Right cardiac atrium (tissue), 5 donors: ENCODE measurements around the gene TNFRSF8. TPM values are rescaled to one million over a fixed set of nuclear protein-coding genes. Genes with fewer than 3 reads are reported as not detected.
A peak's percentile ranks its signal among the peaks of the same experiment; 100 is the strongest.

ENCODE experiments used
- ATAC-seq, 2 donors: fragments of 200-7000 bp; cut with Tn5 transposase; one replicate each; pipeline versions ENCODE4 v1.8.0 to v1.9.1; 2020; ENCODE audit warnings: moderate library complexity in 2 of 2, mild to moderate bottlenecking in 1 of 2
- DNase-seq, 3 donors: peaks; one replicate each; pipeline ENCODE4 v3.0.0-alpha.2; 2020
- H3K27ac ChIP-seq: one replicate; pipeline ENCODE4 v1.5.1; 2013; ENCODE audit warnings: mild to moderate bottlenecking, low read length, control low read depth, moderate library complexity
- H3K27me3 ChIP-seq: one replicate; pipeline ENCODE4 v1.6.1; 2013; ENCODE audit not compliant: control insufficient read depth, insufficient read depth
- H3K4me1 ChIP-seq: one replicate; pipeline ENCODE4 v1.6.1; 2013; ENCODE audit warnings: low read length; ENCODE audit not compliant: control insufficient read depth, insufficient read depth
- H3K4me3 ChIP-seq: one replicate; pipeline ENCODE4 v1.5.1; 2013; ENCODE audit warnings: low read length, control low read depth
- H3K9me3 ChIP-seq: one replicate; pipeline ENCODE4 v1.6.1; 2013; ENCODE audit warnings: low read length; ENCODE audit not compliant: control insufficient read depth
- WGBS: extraction: QIAGEN DNeasy Blood & Tissue Kit; methylation state at CpG from one replicate; pipeline ENCODE4 v1.1.7; 2013; 5-methylcytosine and 5-hydroxymethylcytosine counted together
- intact Hi-C, 4 donors: fragments of 100-400 bp; cut with DNase I; formaldehyde crosslinking; loops; one replicate each; pipeline versions ENCODE4 v1.11.0 to v1.14.0; 2022 to 2023
- polyA plus RNA-seq: library from polyadenylated mRNA; stranded (reverse); fragments of 200-250 nt; gene quantifications from one replicate; pipeline ENCODE4 v1.2.3, GENCODE V29; 2013
- total RNA-seq, 4 donors: library from RNA; stranded (reverse); fragmentation: NEBNext Ultra II Directional; extraction: Animal tissue kit (Norgen Biotek cat#: 25700); gene quantifications; one replicate each; pipeline ENCODE4 v1.2.1, GENCODE V29; 2021
- donor health status: healthy with polysubstance abuse.
- donor health status: DM: no; HTN: yes; CAD: no.
- donor health status: DM: no; HTN: no; CAD: no.
- donor health status: DM: no; HTN: yes; CAD: no; lungs with severe emphysema.
- donor health status: DM: yes; HTN: yes; CAD: no.

Gene TNFRSF8
- total and polyA plus RNA-seq, 5 donors, result 1.5 to 4.3 (median 2.6) TPM

DNA sequence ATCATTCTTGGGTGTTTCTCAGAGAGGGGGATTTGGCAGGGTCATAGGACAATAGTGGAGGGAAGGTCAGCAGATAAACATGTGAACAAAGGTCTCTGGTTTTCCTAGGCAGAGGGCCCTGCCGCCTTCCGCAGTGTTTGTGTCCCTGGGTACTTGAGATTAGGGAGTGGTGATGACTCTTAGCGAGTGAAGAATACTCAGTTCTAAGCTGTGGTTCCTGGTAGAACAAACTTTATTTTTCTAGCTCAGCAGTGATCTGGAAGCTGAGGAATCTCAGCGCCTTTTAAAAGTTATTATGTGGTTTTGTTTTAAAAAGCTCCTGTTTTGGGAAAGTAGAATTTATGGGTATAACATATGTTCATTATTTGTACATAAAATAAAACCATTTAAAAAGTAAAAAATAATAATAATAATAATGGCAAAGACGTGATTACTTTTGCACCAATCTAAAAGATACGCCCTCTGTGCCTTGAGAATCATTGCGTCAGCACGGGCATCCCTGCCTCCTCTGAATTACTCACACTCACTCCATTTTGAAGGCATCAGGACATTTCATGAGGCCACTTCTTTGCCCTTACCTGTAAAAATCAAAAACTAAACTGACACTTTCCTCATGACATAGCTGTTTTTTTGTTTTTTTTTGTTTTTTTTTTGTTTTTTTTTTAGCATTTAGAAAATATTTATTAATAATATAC is 74.0 kb downstream of the TNFRSF8 start:
- H3K4me3 ChIP-seq, result no peak overlapping the region
- intact Hi-C loops, result no loop called here
- peaks cover 5% of the 10 kb centered on the region for H3K4me1 ChIP-seq
- 75% methylated on average over 8 of the region's 8 CpGs for WGBS
- H3K27ac ChIP-seq, result no peak overlapping the region
- ATAC-seq, result no peak
- no peak for DNase-seq
- no peaks in the 10 kb centered on the region for H3K9me3 ChIP-seq
- no peaks in the 10 kb centered on the region for H3K27me3 ChIP-seq

DNA sequence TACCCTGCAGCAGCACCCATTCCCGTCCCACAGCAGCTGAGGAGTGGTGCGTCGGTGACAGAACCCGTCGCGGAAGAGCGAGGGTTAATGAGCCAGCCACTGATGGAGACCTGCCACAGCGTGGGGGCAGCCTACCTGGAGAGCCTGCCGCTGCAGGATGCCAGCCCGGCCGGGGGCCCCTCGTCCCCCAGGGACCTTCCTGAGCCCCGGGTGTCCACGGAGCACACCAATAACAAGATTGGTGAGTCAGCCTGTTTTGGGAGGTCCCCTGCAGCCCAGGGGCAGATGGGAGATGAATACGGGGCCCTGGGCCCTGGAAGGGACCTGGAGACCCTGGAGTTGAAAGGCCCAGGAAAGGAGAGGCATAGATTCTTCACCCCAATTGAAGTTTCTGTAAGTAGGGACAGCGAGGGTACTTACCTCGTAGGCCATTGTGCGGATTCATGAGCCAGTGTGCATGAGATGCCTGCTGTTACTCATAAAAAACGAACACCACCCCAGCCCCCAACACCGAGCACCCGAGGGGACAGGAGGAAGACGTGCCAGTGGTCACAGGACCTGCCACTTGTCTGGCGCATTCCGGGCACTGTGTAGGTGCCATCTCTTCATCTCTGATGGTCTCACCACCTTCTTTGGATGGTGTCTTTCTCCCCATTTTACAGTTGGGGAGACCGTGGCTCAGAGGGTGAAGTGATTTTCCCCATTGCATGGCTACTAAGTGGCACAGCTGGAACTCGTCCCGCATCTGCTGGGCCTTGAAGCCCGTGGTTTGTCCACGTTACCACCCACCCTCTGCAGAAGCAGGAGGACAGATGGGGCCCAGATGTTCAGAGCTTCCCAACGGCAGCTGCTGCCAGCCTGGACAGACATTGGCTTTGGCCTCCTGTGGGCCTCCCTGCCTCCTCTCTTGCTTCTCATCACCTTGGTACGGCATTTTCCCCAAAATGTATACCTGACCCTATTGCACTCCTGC is 75.4 kb downstream of the TNFRSF8 start:
- DNase-seq, result peak in 2 of 3 donors; percentile 21 to 32
- WGBS, result 86% methylated on average over 31 of the region's 31 CpGs
- Histone ChIP-seq H3K9me3 (no peaks in the 10 kb centered on the region), H3K4me3 (no peak overlapping the region), H3K4me1 (no peaks in the 10 kb centered on the region), H3K27ac (no peak overlapping the region), H3K27me3 (no peaks in the 10 kb centered on the region)
- ATAC-seq, result no peak
- intact Hi-C loops, result no loop called here

- Histone ChIP-seq H3K27ac (no peak overlapping the region), H3K4me1 (no peaks in the 10 kb centered on the region), H3K9me3 (no peaks in the 10 kb centered on the region), H3K27me3 (no peaks in the 10 kb centered on the region), H3K4me3 (no peak overlapping the region)
- ATAC-seq (no peak), DNase-seq (peak in 2 of 3 donors; percentile 39 to 54)
- 89% methylated on average over 4 of the region's 4 CpGs for WGBS
- intact Hi-C loops, result no loop called here
These were observed 76.9 kb downstream of the TNFRSF8 start for GRCh38 chr1:12140016-12140415.

DNA sequence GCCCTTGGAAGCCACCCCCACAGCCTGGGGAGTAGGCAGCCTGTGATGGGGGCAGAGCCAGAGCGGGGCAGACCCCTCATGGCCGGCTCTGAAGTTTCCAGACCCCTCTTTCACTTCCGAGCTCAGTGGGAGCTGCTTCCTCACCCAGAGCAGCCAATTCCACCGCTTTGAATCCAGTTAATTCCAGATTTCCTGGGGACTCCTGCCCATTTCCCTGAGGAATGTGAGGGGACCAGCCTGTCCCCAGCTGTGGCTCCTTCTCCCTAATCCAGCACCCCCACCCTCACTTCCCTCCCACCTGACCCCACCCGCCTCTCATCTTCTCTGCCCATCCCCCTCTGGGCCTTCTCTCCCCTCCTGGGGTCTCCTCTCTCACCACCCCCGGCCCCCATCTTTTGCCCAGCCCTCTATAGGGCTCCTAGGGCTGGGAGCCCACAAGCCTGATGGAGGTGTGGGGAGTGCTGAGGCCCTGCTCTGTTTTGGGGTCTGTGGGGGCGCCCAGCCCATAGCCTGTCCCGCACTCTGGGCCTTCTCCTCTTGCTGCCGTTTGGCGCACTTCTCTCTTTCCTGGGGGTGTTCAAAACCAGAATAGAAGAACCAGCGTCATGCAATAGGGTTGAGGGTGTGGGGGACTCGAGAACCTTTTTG is 77.5 kb downstream of the TNFRSF8 start:
- WGBS, result 77% methylated on average over 12 of the region's 12 CpGs
- intact Hi-C loops, result no loop called here
- no peaks in the 10 kb centered on the region for H3K9me3 ChIP-seq
- H3K27ac ChIP-seq, result no peak overlapping the region
- DNase-seq (peak in 2 of 3 donors; percentile 30 to 52), ATAC-seq (no peak)
- H3K4me1 ChIP-seq, result no peaks in the 10 kb centered on the region
- no peaks in the 10 kb centered on the region for H3K27me3 ChIP-seq
- no peak overlapping the region for H3K4me3 ChIP-seq

GRCh38 chr1:12141163-12141850 is 78.2 kb downstream of the TNFRSF8 start:
- Histone ChIP-seq H3K4me3 (no peak overlapping the region), H3K27ac (no peak overlapping the region), H3K9me3 (no peaks in the 10 kb centered on the region), H3K4me1 (no peaks in the 10 kb centered on the region), H3K27me3 (no peaks in the 10 kb centered on the region)
- intact Hi-C loops, result no loop called here
- 77% methylated on average over 21 of the region's 21 CpGs for WGBS
- DNase-seq (peak in 2 of 3 donors; percentile 62 to 66), ATAC-seq (no peak)

- intact Hi-C loops, result no loop called here
- H3K4me3 ChIP-seq, result no peak overlapping the region
- peaks cover 3% of the 10 kb centered on the region for H3K4me1 ChIP-seq
- no peaks in the 10 kb centered on the region for H3K27me3 ChIP-seq
- DNase-seq, result peak in 2 of 3 donors; percentile 49 to 51
- no peak overlapping the region for H3K27ac ChIP-seq
- ATAC-seq, result no peak
- 88% methylated on average over 18 of the region's 18 CpGs for WGBS
- H3K9me3 ChIP-seq, result no peaks in the 10 kb centered on the region
These were observed 79.2 kb downstream of the TNFRSF8 start for GRCh38 chr1:12142141-12142823.

- ATAC-seq, result peak; percentile 5 to 24
- intact Hi-C loops, result no loop called here
- Histone ChIP-seq H3K4me1 (peaks cover 5% of the 10 kb centered on the region), H3K27me3 (no peaks in the 10 kb centered on the region), H3K27ac (peak overlapping the region; percentile 3), H3K4me3 (no peak overlapping the region), H3K9me3 (no peaks in the 10 kb centered on the region)
- WGBS, result 81% methylated on average over 21 of the region's 21 CpGs
- DNase-seq, result peak; percentile 60 to 85 (median 84)
These were observed 80.0 kb downstream of the TNFRSF8 start for GRCh38 chr1:12142891-12143630.

DNA sequence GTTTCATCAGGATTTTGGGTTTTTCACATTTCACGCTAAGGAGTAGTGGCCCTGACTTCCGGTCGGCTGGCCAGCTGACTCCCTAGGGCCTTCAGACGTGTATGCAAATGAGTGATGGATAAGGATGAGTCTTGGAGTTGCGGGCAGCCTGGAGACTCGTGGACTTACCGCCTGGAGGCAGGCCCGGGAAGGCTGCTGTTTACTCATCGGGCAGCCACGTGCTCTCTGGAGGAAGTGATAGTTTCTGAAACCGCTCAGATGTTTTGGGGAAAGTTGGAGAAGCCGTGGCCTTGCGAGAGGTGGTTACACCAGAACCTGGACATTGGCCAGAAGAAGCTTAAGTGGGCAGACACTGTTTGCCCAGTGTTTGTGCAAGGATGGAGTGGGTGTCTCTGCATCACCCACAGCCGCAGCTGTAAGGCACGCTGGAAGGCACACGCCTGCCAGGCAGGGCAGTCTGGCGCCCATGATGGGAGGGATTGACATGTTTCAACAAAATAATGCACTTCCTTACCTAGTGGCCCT is 80.6 kb downstream of the TNFRSF8 start:
- ATAC-seq (peak; percentile 75 to 81), DNase-seq (peak; percentile 88 to 92 (median 90))
- Histone ChIP-seq H3K9me3 (no peaks in the 10 kb centered on the region), H3K27me3 (no peaks in the 10 kb centered on the region), H3K4me1 (peaks cover 8% of the 10 kb centered on the region), H3K27ac (peak overlapping the region; percentile 9), H3K4me3 (no peak overlapping the region)
- intact Hi-C loops, result no loop called here
- WGBS, result 33% methylated on average over 17 of the region's 17 CpGs

DNA sequence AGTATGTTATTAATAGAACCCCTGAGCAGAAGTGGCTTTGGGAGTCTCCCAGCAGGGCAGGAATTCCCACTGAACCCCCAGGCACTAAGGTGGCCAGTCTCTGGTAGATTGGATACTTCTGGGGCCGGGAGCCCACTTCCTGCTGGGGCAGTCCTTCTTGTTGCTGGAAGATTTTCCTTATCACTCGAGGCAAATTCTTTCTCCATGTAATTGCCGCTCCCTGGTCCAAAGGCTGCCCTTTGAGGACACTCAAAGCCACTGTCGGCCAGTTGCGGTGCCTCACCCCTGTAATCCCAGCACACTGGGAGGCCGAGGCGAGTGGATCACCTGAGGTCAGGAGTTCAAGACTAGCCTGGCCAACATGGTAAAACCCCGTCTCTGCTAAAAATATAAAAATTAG is 81.1 kb downstream of the TNFRSF8 start:
- H3K27me3 ChIP-seq, result no peaks in the 10 kb centered on the region
- no peaks in the 10 kb centered on the region for H3K9me3 ChIP-seq
- WGBS, result 77% methylated on average over 8 of the region's 8 CpGs
- H3K27ac ChIP-seq, result no peak overlapping the region
- intact Hi-C loops, result no loop called here
- peak in 2 of 3 donors; percentile 37 to 53 for DNase-seq
- no peak for ATAC-seq
- peaks cover 11% of the 10 kb centered on the region for H3K4me1 ChIP-seq
- no peak overlapping the region for H3K4me3 ChIP-seq
